Gastroesophageal sphincter (tissue), 4 donors: ENCODE data around the gene GALK2. TPM values are rescaled to one million over a fixed set of nuclear protein-coding genes. Genes with fewer than 3 reads are reported as not detected.
A peak's percentile ranks its signal among the peaks of the same experiment; 100 is the strongest.

Experiments
- ATAC-seq: fragments of 150-250 bp; one replicate; pipeline ENCODE4 v1.9.1; 2016; ENCODE audit warnings: mild to moderate bottlenecking, moderate library complexity
- H3K27ac ChIP-seq, 4 donors: fragments of 200-600 bp; sonication (generic) in 3 of 4; 1 replicate in 3 of 4; 2 replicates in 1 of 4; pipeline ENCODE4 v1.5.1; 2016 to 2019
- H3K27me3 ChIP-seq: fragments of 200-600 bp; sonication (generic); one replicate; pipeline ENCODE4 v1.5.1; 2019
- H3K36me3 ChIP-seq, 2 donors: fragments of 200-600 bp; sonication (generic); one replicate each; pipeline ENCODE4 v1.5.1; 2019; ENCODE audit warnings: control low read depth in 1 of 2
- H3K4me1 ChIP-seq, 3 donors: fragments of 200-600 bp; sonication (generic); 1 replicate in 2 of 3; 2 replicates in 1 of 3; pipeline ENCODE4 v1.5.1; 2016 to 2019; ENCODE audit warnings: control low read depth in 2 of 3
- H3K4me3 ChIP-seq, 2 donors: fragments of 200-600 bp; sonication (generic); one replicate each; pipeline ENCODE4 v1.5.1; 2019; ENCODE audit warnings: mild to moderate bottlenecking in 1 of 2, moderate library complexity in 1 of 2
- H3K9me3 ChIP-seq, 3 donors: fragments of 200-600 bp; sonication (generic); one replicate each; pipeline ENCODE4 v1.5.1; 2017 to 2019; ENCODE audit warnings: control low read depth in 2 of 3
- CTCF ChIP-seq, 4 experiments: fragments of 200-600 bp in 2 of 4; fragments of 450-650 bp in 2 of 4; sonication (generic) in 1 of 4; IDR thresholded peaks; one replicate each; pipeline ENCODE4 v1.5.1; 2017 to 2019; ENCODE audit warnings: antibody characterized with exemption in 4 of 4, mild to moderate bottlenecking in 2 of 4, moderate library complexity in 2 of 4
- EP300 ChIP-seq: sonication (generic); formaldehyde crosslinking; IDR thresholded peaks from one replicate; pipeline ENCODE4 v1.6.1; 2017; ENCODE audit warnings: antibody characterized with exemption, mild to moderate bottlenecking
- POLR2A ChIP-seq, 2 donors: fragments of 450-650 bp; IDR thresholded peaks; one replicate each; pipeline ENCODE4 v1.6.1; 2017; ENCODE audit warnings: antibody characterized with exemption in 2 of 2, mild to moderate bottlenecking in 2 of 2, moderate library complexity in 1 of 2
- POLR2AphosphoS5 ChIP-seq: sonication (generic); formaldehyde crosslinking; IDR thresholded peaks from one replicate; pipeline ENCODE4 v1.6.1; 2017; ENCODE audit warnings: antibody characterized with exemption
- WGBS, 2 donors: methylation state at CpG; one replicate each; pipeline ENCODE4 v1.1.5; 2018; ENCODE audit warnings: low coverage in 1 of 2; 5-methylcytosine and 5-hydroxymethylcytosine counted together
- total RNA-seq, 4 donors: library from RNA; depleted of rRNA; stranded (reverse); fragments of >200 nt; gene quantifications; one replicate each; pipeline ENCODE4 v1.1.0, GENCODE V29; 2016

GALK2 gene
- total RNA-seq, 4 donors from 2014 or later, result 30.0 to 54.8 (median 43.8) TPM

- ATAC-seq, result no peak
- Histone ChIP-seq H3K4me3 (no peak overlapping the region), H3K4me1 (peaks cover 0 to 77% (median 2%) of the 10 kb centered on the region in 3 donors), H3K27ac (no peak overlapping the region), H3K36me3 (no peaks in the 10 kb centered on the region), H3K9me3 (no peaks in the 10 kb centered on the region), H3K27me3 (no peaks in the 10 kb centered on the region)
- TF ChIP-seq CTCF (IDR thresholded peaks at IDR 0.05) (no peak), EP300 (no peak), POLR2A (IDR thresholded peaks at IDR 0.05) (no peak)
- 77 to 89% methylated on average over 6 to 9 of the region's 9 CpGs for WGBS, 2 donors
These were observed 17.3 kb upstream of the GALK2 start for GRCh38 chr15:49152552-49153312.

GRCh38 chr15:49154359-49154758 is 15.7 kb upstream of the GALK2 start:
- Histone ChIP-seq H3K27ac (peak overlapping the region in 3 of 4 donors; percentile 89 to 92 (median 89)), H3K9me3 (no peaks in the 10 kb centered on the region), H3K36me3 (no peaks in the 10 kb centered on the region), H3K4me1 (peaks cover 0 to 66% (median 2%) of the 10 kb centered on the region in 3 donors), H3K4me3 (peak overlapping the region; percentile 84 to 88), H3K27me3 (no peaks in the 10 kb centered on the region)
- ATAC-seq, result no peak
- WGBS, 2 donors, result 17 to 18% methylated on average over 8 of the region's 8 CpGs
- TF ChIP-seq POLR2AphosphoS5, result no peak
- TF ChIP-seq POLR2A (IDR thresholded peaks at IDR 0.05), result no peak
- TF ChIP-seq CTCF (IDR thresholded peaks at IDR 0.05), result no peak
- no peak for TF ChIP-seq EP300

- H3K4me3 ChIP-seq, result peak overlapping the region; percentile 84 to 88
- H3K27me3 ChIP-seq, result no peaks in the 10 kb centered on the region
- no peaks in the 10 kb centered on the region for H3K36me3 ChIP-seq
- TF ChIP-seq EP300 (no peak), CTCF (IDR thresholded peaks at IDR 0.05) (no peak), POLR2AphosphoS5 (no peak), POLR2A (IDR thresholded peaks at IDR 0.05) (no peak)
- no peak for ATAC-seq
- H3K9me3 ChIP-seq, result no peaks in the 10 kb centered on the region
- peaks cover 0 to 62% (median 2%) of the 10 kb centered on the region in 3 donors for H3K4me1 ChIP-seq
- peak overlapping the region; percentile 68 to 92 (median 89) for H3K27ac ChIP-seq
- 0% methylated on average over 4 to 7 of the region's 7 CpGs for WGBS, 2 donors
These were observed 15.3 kb upstream of the GALK2 start for GRCh38 chr15:49154799-49155109.

- 0% methylated on average over 6 to 10 of the region's 46 CpGs for WGBS, 2 donors
- H3K4me1 ChIP-seq, result peaks cover 0 to 61% (median 2%) of the 10 kb centered on the region in 3 donors
- H3K27ac ChIP-seq, result peak within 1 kb of the TSS; percentile 68 to 92 (median 89)
- no peaks in the 10 kb centered on the region for H3K9me3 ChIP-seq
- H3K36me3 ChIP-seq, result no peaks in the 10 kb centered on the region
- H3K4me3 ChIP-seq, result peak within 1 kb of the TSS; percentile 84 to 88
- TF ChIP-seq POLR2A (IDR thresholded peaks at IDR 0.05) (peak; percentile 15 to 19), CTCF (IDR thresholded peaks at IDR 0.05) (peak in 2 of 4 experiments; percentile 12 to 22), POLR2AphosphoS5 (peak; percentile 81), EP300 (no peak)
- ATAC-seq, result peak; percentile 99
- H3K27me3 ChIP-seq, result no peaks in the 10 kb centered on the region
These were observed 14.8 kb upstream of the GALK2 start, which contains the start of gene COPS2 for GRCh38 chr15:49155110-49155833. Gene COPS2 (minus strand): TSS chr15:49155599. CDS start chr15:49155578, 21 bp downstream.
